Esophagus squamous epithelium (tissue), 5 donors: ENCODE results near the gene LBX1. TPM values are rescaled to one million over a fixed set of nuclear protein-coding genes. Genes with fewer than 3 reads are reported as not detected.

ENCODE experiments used
- DNase-seq: peaks from one replicate; lab custom pipeline; 2025; lab: John Stamatoyannopoulos, UW
- H3K27ac ChIP-seq, 4 donors: fragments of 200-600 bp; sonication (generic); one replicate each; pipeline ENCODE4 v1.5.1; 2016 to 2019; ENCODE audit warnings: mild to moderate bottlenecking in 1 of 4
- H3K27me3 ChIP-seq, 4 donors: fragments of 200-600 bp; sonication (generic); 1 replicate in 3 of 4; 2 replicates in 1 of 4; pipeline versions ENCODE4 v1.5.1 to v1.6.0; 2017 to 2021; ENCODE audit warnings: antibody characterized with exemption in 1 of 4
- H3K36me3 ChIP-seq, 3 donors: fragments of 200-600 bp; sonication (generic); one replicate each; pipeline ENCODE4 v1.5.1; 2016 to 2019
- H3K4me1 ChIP-seq, 3 donors: fragments of 200-600 bp; sonication (generic); one replicate each; pipeline ENCODE4 v1.5.1; 2017 to 2019
- H3K4me3 ChIP-seq, 4 donors: fragments of 200-600 bp; sonication (generic); 1 replicate in 3 of 4; 2 replicates in 1 of 4; pipeline ENCODE4 v1.5.1; 2016 to 2019; ENCODE audit warnings: mild to moderate bottlenecking in 2 of 4, moderate library complexity in 1 of 4
- H3K9me3 ChIP-seq, 3 donors: fragments of 200-600 bp; sonication (generic); one replicate each; pipeline ENCODE4 v1.5.1; 2016 to 2019
- POLR2A ChIP-seq, 4 donors: fragments of 450-650 bp; IDR thresholded peaks; one replicate each; pipeline ENCODE4 v1.6.1; 2017; ENCODE audit warnings: antibody characterized with exemption in 4 of 4, mild to moderate bottlenecking in 4 of 4, moderate library complexity in 3 of 4
- WGBS, 2 donors: methylation state at CpG; one replicate each; pipeline ENCODE4 v1.1.5; 2018; 5-methylcytosine and 5-hydroxymethylcytosine counted together
- intact Hi-C: fragments of 100-400 bp; cut with DNase I; formaldehyde crosslinking; loops from one replicate; pipeline ENCODE4 v1.15.0; 2022
- total RNA-seq, 4 donors: library from RNA; depleted of rRNA; stranded (reverse); fragments of >200 nt; gene quantifications; one replicate each; pipeline ENCODE4 v1.1.0, GENCODE V29; 2016
- TF ChIP-seq, protein P1 (sequence below), 6 experiments: fragments of 450-650 bp in 4 of 6; fragments of 200-600 bp in 2 of 6; sonication (generic) in 2 of 6; IDR thresholded peaks; one replicate each; pipeline ENCODE4 v1.5.1; 2016 to 2019; ENCODE audit warnings: antibody characterized with exemption in 6 of 6, mild to moderate bottlenecking in 4 of 6, moderate library complexity in 4 of 6
- donor health status: DM: yes; HTN: yes; CAD: no.

The LBX1 gene
- total RNA-seq, 4 donors from 2014 or later = not detected

- intact Hi-C loops = loop anchor here (5.0 to 10.0 kb wide), 3 partner anchors 69 to 349 kb away; no protein-coding TSS in a partner anchor
- Histone ChIP-seq H3K27ac (no peak overlapping the region), H3K36me3 (no peaks in the 10 kb centered on the region), H3K27me3 (peaks cover 52 to 100% (median 69%) of the 10 kb centered on the region in 4 donors), H3K9me3 (no peaks in the 10 kb centered on the region), H3K4me1 (peaks cover 41 to 81% (median 59%) of the 10 kb centered on the region in 3 donors), H3K4me3 (no peak overlapping the region)
- TF ChIP-seq, protein P1, sequence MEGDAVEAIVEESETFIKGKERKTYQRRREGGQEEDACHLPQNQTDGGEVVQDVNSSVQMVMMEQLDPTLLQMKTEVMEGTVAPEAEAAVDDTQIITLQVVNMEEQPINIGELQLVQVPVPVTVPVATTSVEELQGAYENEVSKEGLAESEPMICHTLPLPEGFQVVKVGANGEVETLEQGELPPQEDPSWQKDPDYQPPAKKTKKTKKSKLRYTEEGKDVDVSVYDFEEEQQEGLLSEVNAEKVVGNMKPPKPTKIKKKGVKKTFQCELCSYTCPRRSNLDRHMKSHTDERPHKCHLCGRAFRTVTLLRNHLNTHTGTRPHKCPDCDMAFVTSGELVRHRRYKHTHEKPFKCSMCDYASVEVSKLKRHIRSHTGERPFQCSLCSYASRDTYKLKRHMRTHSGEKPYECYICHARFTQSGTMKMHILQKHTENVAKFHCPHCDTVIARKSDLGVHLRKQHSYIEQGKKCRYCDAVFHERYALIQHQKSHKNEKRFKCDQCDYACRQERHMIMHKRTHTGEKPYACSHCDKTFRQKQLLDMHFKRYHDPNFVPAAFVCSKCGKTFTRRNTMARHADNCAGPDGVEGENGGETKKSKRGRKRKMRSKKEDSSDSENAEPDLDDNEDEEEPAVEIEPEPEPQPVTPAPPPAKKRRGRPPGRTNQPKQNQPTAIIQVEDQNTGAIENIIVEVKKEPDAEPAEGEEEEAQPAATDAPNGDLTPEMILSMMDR (IDR thresholded peaks at IDR 0.05) = no peak
- TF ChIP-seq POLR2A (IDR thresholded peaks at IDR 0.05) = no peak
- no peak for DNase-seq
- 6% methylated on average over 7 to 14 of the region's 27 CpGs for WGBS, 2 donors
Observed at GRCh38 chr10:101218351-101219138, 10.7 kb downstream of the LBX1 start.

DNA sequence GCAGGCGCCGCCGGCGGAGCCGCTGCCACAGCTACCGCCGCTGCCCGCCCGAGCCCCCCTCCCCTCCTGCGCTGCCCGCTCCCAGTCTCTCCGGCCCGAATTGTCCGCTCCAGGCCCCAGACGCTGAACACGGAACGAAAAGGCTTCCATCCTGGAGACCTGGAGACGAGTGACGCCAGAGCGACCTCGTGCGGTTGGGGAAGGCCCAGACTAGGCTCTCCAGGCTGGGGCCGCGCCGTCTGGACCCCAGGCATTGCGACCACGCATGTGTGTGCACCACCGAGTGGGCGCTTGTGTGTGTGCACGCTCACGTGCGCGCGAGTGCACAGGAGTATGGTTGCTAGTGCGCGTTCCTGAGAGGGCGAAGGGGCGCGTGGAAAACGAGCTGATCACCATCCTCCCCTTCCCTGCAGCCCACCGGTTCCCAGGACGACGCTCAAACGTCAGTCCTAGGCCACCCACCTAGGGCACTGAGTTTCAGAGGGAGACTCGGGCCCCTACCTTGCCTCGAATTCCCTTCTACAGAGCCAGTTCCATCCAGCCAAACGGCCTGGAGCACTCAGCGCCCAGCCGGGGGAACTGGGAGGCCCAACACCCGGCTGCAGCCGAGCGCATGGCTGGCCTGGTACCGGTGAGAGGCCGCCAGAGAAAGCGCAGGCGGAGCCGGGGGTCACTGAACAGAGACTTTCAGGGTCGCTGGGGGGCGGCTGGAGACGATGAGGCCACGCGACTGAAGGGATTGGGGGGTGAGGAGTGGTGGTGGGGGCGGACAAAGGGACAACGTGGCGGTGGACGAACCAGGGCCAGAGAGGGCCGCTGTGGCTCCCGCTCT, 11.6 kb downstream of the LBX1 start:
- TF ChIP-seq POLR2A (IDR thresholded peaks at IDR 0.05) = no peak
- TF ChIP-seq, protein P1 (IDR thresholded peaks at IDR 0.05) = peak in 3 of 6 experiments; percentile 4 to 20 (median 15)
- Histone ChIP-seq H3K27me3 (peaks cover 50 to 100% (median 66%) of the 10 kb centered on the region in 4 donors), H3K9me3 (no peaks in the 10 kb centered on the region), H3K4me1 (peaks cover 34 to 74% (median 50%) of the 10 kb centered on the region in 3 donors), H3K36me3 (no peaks in the 10 kb centered on the region), H3K27ac (no peak overlapping the region), H3K4me3 (peak overlapping the region in 1 of 4 donors; percentile 49)
- intact Hi-C loops = loop anchor here (5.0 to 10.0 kb wide), 3 partner anchors 70 to 350 kb away; no protein-coding TSS in a partner anchor
- DNase-seq = no peak
- 3 to 24% methylated on average over 11 to 19 of the region's 68 CpGs for WGBS, 2 donors

- Histone ChIP-seq H3K27me3 (peaks cover 45 to 100% (median 63%) of the 10 kb centered on the region in 4 donors), H3K36me3 (no peaks in the 10 kb centered on the region), H3K4me1 (peaks cover 30 to 68% (median 45%) of the 10 kb centered on the region in 3 donors), H3K4me3 (peak overlapping the region in 1 of 4 donors; percentile 49), H3K9me3 (no peaks in the 10 kb centered on the region), H3K27ac (no peak overlapping the region)
- WGBS, 2 donors = 8% methylated on average over 21 of the region's 21 CpGs
- TF ChIP-seq, protein P1 (IDR thresholded peaks at IDR 0.05) = no peak
- no peak for TF ChIP-seq POLR2A (IDR thresholded peaks at IDR 0.05)
- intact Hi-C loops = loop anchor here (5.0 to 10.0 kb wide), 3 partner anchors 70 to 350 kb away; no protein-coding TSS in a partner anchor
- no peak for DNase-seq
Observed at GRCh38 chr10:101217044-101217425, 12.2 kb downstream of the LBX1 start.

DNA sequence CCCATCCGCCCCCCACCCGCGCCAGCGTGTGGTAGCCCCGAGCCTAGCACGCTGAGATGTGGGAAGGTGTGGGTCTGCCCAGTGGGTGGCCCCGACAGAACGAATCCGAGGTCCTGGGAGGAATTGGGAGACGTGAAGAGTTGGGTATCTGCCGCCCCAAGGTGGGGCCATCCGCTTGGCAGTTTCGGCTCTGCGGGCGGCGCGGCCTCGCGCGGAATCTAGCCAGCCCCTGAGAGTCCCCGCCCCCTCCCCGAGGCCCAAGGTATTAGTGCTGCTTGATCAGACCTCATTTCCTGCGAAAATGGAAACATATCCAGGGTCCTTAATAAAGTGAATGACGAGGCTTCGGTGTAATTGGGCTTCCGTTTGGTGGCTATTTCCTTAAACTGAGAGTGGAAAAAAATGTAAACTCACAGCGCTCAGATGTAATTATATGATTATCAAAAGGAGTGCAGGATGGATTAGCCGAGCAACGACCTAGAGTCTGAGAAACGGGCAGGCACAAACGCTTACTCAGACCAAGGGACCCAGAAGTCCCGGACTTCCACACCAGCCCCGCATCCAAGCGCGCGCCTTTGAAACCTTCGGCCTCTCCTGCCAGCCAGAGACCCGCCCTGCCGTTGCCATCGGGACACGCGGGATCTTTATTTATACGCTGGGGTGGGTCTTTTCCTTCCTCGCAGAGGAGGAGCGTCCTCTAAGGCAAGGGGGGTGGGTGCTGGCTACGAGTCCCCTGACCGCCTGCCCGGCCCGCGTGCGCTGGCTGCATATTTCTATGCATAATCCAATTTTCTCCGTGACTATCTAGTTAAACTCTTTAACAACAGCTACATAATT, 12.8 kb downstream of the LBX1 start:
- WGBS, 2 donors = 7 to 14% methylated on average over 24 to 25 of the region's 52 CpGs
- peak overlapping the region in 1 of 4 donors; percentile 26 for H3K4me3 ChIP-seq
- peaks cover 25 to 62% (median 43%) of the 10 kb centered on the region in 3 donors for H3K4me1 ChIP-seq
- H3K9me3 ChIP-seq = no peaks in the 10 kb centered on the region
- H3K27me3 ChIP-seq = peaks cover 43 to 100% (median 63%) of the 10 kb centered on the region in 4 donors
- TF ChIP-seq, protein P1 (IDR thresholded peaks at IDR 0.05) = no peak
- no peak for TF ChIP-seq POLR2A (IDR thresholded peaks at IDR 0.05)
- no peaks in the 10 kb centered on the region for H3K36me3 ChIP-seq
- intact Hi-C loops = loop anchor here (5.0 to 10.0 kb wide), 3 partner anchors 71 to 351 kb away; no protein-coding TSS in a partner anchor
- DNase-seq = no peak
- no peak overlapping the region for H3K27ac ChIP-seq
